Stimulated activated CD4-positive, alpha-beta T cell treated with anti-CD3 and anti-CD28 coated beads, Interleukin-1b, Interleukin-23, amount 100 ng/mL, for 1 hour (primary cell): ENCODE data around the gene MYO7A.
A peak's percentile ranks its signal among the peaks of the same experiment; 100 is the strongest.

Experiments
- DNase-seq, 2 donors: peaks; one replicate each; pipeline ENCODE4 v3.0.0-alpha.2; 2020; ENCODE audit warnings: low read depth in 2 of 2

Gene MYO7A

DNA sequence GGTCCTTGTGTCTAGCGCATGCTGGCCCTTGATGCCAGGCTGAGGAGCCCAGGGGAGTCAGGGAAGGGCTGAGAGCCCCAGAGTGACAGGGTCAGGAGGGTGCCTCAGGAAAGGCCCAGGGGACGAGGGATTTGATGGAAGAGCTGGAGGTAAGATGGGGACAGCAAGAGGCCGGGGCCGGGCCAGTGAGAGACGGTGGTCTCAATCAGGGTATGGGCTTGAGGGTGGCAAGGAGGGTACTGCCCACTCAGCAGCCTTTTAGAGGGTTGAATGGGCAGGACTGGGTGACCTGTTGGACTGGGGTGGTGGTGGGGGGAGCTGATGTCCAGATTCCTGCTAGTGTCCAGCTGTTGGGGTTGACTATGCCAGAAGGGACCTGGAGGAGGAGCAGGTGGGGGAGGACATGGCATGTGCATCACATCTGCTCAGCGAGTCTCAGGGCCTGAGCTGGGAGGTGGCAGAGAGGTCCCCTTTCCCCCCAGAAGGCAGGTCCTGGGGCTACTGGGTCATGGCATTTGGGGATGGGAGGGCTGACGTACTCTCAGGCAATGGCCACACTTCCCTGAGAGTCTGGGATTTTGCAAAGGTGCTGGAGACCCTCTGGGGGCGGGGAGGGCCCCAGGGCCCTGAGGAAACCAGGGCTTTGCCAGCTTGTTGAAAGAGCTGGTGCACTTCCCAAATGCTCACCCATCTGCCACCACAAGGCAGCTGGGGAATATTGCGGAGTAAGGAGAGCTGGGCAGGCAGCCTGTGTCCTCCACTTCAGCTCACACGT lies 18.4 kb downstream of the MYO7A start:
- DNase-seq: no peak

DNA sequence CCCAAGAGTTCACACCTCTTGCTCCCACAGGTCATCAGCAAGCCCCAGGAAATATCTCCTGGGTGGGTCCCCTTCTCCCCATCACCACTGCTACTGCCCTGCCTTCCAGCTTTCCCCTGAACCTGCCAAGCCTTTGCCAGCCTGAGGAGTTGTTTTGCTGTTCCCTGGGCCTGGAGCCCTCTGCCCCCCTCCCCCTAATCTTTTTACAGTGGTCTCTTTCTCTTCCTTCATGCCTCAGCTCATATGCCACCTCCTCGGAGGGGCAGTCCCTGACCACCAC lies 18.9 kb downstream of the MYO7A start:
- DNase-seq: no peak

DNA sequence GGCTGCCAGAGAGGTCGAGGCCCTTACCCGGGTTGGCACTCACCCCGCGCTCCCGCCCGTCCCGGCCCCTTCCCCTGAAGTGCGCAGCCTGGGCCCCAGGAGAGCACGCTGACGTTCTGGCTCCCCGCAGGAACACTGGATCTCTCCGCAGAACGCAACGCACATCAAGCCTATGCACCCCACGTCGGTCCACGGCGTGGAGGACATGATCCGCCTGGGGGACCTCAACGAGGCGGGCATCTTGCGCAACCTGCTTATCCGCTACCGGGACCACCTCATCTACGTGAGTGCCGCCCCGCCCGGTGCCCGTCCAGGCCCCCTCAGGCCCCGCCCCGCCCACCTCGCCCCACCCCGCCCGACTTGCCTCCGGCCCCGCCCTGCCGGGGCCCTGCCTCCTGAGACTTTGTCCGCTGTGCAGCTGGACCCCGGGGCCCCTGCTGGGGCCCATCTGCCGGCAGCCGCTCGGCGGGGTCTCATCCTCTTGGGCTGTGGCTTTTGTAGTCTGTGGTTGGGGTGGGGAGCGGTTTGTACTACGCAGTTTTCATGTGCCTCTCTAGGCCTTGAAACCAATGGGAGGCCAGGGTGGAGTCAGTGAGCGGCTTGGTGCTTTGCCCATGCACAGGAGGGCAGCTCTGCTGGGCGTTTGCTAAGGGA lies 19.7 kb downstream of the MYO7A start:
- DNase-seq: no peak

DNA sequence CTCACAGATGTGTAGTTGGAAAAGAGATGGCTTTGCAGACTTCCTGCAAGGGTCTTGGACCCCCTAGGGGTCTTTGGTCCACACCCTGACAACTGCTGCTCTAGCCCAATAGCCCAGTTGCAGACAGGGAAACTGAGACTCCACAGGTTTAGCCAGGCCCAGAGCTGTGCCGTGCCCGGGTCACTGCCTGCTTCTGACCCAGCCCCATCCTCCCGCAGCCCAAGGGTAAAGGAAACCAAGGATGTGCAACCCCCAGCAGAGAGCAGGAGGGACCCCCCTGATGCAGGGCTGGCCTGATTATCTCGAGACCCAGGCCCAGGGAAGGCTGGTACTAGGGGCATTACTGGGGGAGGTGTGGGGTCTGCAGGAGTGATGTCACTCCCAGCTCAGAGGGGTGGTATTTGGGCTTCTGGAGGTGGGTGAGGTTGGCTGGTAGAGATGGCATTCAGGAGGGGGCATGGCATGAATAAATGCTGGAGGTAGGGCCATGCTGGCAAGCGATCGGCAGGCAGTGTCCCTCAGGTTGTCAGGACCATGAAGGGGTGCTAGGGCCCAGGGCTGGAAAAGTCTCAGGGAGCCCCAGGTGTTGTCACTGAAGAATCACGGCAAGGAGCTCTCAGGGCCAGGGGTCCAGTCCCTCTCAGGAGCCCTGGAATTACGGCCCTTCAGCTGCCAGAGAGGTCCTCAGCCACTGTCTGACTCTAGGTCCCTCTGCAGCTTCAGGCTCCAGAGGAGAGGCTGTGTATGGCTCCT lies 21.1 kb downstream of the MYO7A start:
- DNase-seq: no peak

DNA sequence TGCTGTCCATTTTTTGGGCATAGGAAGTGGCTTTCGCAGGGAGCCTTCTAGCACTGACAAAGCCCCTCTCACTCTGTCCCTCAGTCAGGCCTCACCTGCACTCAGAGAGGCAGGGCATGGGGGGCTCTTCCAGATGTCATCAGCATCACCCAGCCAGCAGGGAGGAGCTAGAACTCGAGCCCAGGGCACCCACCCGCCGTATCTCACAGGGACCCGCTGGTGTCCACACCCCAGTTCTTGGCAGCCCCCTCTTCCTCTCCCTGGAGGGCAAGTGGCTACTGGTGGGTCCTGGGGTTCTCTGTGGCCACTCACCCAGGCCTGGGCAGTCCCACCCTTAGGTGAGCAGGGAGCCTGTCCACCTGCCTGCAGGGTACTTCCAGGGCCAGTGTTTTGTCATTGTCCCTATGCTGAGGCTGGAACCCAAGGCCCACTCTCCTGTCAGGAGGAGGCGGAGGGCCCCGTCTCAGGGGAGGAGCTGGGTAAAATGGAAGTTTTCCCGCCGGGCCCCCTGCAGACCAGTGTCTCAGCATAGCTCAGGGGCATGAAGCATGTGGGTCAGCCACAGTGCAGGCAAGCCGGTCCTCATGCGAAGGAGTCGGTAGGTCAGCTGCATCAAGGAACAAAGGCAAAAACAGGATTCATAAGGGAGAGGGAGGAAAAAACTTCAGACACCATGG lies 21.8 kb downstream of the MYO7A start:
- no peak for DNase-seq

DNA sequence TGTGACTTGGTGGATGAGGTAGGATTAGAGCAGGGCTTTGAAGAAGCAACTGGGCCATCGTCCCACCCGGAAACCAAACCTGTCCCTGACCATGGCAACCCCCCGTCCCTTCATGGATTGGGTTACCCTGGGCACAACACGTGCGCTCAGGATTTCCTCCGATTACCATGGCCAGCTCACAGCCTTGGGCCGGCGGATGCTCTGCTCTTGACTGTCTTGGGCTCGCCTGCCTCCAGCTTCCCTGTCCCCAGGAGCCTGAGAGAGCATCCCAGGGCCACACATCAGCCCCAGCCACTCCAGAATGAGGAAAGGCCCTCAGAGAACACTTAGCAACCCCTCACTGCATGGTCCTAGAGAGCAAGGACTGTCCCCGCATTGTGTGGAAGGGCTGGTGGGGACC lies 22.8 kb downstream of the MYO7A start:
- DNase-seq: no peak

DNA sequence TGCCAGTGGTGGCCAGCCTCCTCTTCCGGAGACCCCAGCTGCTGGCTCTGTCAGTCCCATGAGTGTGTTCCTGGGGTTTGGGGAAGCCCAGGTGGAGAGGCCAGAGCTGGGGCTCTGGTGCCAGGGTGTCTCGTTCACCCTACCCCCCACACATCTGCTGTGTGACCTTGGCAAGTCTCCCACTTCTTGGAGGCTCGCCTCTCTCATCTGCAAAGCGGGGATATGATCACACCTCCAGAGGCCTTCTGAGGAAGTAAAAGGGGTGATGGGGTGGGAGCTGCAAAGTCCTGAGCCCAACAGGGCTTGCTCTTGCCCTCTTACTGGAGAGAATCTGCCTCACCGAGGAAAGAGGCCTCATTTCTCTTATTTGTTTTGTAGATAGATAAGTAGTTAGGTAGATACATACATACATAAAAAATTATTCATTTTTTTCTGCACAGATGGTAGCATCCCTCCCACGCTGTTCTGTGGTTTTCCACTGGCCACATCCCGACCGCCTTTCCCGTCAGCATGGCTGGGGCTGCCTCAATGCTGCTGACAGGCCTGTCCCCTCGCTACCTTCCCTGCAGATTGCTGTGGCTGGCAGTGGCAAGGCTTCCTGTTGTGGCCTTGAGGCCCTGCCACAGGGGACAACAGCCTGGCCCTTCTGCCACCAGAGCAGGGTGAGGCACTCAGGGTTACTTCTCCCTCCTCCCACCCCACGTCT lies 23.9 kb downstream of the MYO7A start:
- peak in 1 of 2 donors; percentile 13 for DNase-seq

DNA sequence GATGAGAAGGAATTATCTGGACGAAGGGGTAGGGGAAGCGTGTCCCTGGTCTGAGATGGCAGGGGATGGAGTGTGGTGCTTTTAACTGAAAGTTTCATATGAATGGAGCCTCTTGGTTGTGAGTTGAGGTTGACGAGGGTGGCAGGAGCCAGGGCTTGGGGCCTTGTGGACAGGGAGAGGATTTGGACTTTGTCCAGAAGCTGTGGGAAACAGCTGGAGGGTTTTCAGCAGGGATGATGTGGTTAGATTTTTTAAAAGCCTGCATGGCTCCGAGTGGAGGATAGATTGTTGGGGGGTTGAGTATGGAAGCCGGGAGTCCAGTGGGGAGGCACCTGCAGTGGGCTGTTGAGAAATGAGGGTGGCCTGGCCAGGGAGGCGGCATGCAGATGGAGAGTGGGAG lies 24.8 kb downstream of the MYO7A start:
- no peak for DNase-seq

DNA sequence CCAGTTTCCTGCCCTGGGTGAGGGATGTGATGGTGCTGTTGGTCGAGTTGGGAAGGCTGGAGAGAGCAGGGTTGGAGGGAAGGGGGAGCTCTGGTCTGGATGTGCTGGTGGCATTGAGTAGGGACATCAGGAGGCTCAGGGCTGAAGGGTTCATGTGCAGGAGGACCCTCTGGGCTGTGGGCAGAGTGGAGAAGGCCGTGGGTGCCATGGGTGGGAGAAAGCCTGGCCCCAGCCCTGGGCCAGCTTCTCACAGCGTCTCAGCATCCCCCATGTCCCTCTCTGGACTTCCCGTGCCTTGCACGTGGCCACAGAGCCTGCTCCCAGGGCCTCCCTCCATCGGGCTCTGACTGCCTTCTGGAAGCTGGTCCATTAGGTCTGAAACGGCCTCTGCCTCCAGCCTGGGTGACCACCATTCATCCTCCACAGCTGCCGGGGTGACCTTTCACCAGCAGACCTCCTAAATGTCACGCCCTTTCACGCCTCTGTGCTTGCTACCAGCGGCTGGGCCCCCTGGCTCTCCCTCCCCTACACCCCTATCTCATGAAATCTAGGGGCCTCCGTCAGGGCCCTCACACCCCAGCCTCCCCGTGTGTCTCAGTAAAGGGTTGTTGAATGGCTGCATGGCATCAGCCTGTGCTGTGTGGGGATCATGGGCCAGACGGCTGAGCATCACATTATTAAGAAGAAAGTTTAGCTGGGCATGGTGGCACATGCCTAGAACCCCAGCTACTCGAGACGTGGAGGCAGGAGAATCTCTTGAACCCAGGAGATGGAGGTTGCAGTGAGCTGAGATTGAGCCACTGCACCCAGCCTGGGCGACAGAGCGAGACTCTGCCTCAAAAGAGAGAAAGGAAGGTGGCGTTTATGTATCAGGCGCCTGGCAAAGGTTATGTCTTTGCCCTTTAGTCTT lies 25.5 kb downstream of the MYO7A start:
- DNase-seq: no peak

DNA sequence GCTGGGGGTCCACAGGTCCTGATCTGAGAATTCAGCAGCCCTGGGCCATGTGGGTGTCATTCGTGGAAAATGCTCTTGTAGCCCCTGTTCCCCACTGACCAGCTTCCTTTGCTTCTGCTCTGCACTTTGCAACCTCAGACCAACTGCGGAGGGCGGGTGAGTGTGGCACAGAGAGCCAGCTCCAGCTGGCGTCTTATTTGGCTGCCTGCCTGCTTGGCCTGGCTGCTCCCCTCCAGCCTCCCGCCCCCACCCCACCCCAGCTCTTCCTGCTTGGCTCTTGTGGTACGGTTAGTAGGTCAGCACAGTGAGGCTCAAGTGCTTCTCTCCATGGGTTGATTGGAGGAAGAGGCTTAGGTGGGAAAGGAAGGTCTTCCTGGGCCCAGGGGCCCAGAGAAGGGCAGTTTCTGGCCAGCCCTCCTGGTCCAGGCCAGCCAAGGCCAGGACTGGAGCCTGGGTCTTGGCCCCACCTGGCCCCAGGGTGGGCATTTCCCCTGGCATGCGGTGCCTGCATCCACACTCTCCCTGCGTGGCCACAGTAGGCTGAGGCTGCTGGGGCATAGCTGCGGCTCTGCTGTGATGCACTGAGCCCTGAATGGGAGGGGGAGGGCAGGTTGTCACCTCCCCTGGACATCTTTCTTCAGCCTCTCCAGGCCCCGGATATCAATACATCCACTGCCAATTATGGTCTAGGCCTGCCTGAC lies 26.5 kb downstream of the MYO7A start:
- no peak for DNase-seq

DNA sequence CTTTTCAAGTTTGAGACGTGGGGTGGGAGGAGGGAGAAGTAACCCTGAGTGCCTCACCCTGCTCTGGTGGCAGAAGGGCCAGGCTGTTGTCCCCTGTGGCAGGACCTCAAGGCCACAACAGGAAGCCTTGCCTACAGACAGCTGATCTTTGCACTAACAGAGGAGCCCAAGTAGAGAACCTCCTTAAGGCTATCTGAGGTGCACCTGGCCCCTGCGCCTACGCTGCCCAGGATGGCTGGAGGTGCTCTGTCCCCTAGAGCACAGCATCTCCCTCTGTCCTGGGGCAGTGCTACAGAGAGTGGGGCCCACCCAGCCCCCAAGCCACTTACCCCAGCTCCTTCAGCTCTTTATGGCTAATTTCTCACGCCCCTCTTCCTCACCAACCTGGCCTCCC lies 27.0 kb downstream of the MYO7A start:
- no peak for DNase-seq

DNA sequence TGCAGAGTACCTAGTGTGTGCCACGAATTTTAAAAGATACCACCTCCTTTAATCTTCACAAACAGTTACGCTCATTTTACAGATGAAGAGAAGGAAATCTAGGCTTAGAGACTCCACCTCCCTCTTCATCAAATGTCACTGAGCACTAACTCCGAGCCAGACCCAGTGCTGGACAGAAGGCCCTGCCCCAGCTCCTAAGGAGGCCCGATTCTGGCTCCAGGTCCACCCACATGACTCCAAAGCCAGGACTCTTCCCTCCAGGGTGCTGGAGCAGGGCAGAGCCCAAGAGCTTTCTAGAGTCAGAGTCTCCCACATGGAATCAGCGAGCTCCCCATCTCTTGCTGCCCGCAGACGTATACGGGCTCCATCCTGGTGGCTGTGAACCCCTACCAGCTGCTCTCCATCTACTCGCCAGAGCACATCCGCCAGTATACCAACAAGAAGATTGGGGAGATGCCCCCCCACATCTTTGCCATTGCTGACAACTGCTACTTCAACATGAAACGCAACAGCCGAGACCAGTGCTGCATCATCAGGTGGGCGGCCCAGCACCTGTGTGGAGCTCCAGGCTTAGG lies 27.6 kb downstream of the MYO7A start:
- no peak for DNase-seq

DNA sequence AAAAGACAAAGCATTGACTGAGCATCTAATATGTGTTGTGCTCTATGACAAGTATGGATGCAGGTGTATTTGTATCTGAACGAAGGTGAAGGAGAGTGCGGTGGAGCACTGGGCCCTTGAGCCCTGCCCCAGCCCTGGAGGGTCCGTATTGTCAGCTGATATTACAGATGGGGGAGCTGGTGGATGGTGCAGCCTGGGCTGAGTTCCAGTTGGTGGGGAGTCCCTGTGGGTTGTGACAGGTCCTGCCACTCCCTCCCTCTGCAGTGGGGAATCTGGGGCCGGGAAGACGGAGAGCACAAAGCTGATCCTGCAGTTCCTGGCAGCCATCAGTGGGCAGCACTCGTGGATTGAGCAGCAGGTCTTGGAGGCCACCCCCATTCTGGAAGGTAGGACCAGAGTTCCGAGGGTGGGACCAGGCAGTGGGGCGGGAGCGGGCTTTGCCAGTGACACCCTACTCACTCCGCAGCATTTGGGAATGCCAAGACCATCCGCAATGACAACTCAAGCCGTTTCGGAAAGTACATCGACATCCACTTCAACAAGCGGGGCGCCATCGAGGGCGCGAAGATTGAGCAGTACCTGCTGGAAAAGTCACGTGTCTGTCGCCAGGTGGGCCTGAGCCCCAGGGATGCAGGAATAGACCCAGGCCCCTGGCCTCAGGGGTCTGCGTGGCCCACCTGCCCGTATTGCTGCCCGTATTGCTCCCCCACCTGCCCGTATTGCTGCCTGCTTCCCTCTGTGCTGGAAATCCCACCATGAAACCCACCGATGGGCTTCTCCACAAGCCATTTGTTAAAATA lies 28.6 kb downstream of the MYO7A start:
- no peak for DNase-seq

DNA sequence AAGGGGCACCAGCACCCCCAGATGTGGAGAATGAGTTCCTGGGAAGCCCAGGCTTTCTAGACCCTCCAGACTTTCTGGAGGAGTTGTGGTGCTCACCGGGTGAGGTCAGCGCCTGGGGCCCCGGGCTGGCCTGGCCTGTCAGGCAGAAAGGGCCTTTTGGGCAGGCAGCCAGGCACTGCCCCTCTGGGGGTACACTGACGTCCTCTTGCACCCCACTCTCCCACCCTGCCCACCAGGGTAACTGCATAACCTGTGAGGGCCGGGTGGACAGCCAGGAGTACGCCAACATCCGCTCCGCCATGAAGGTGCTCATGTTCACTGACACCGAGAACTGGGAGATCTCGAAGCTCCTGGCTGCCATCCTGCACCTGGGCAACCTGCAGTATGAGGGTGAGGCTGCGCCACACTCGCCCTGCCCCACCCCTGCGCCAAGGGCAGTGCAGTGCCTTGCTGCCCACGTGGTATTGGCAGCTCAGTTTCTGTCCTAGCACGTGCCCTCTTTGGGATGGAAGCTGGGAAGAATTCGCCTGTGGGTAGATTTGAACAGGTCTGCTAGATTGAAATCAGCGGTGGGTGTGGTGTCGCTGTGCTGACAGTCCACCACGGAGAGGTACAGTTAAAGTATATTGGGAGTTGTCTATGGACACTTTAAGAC lies 30.1 kb downstream of the MYO7A start:
- DNase-seq: no peak

DNA sequence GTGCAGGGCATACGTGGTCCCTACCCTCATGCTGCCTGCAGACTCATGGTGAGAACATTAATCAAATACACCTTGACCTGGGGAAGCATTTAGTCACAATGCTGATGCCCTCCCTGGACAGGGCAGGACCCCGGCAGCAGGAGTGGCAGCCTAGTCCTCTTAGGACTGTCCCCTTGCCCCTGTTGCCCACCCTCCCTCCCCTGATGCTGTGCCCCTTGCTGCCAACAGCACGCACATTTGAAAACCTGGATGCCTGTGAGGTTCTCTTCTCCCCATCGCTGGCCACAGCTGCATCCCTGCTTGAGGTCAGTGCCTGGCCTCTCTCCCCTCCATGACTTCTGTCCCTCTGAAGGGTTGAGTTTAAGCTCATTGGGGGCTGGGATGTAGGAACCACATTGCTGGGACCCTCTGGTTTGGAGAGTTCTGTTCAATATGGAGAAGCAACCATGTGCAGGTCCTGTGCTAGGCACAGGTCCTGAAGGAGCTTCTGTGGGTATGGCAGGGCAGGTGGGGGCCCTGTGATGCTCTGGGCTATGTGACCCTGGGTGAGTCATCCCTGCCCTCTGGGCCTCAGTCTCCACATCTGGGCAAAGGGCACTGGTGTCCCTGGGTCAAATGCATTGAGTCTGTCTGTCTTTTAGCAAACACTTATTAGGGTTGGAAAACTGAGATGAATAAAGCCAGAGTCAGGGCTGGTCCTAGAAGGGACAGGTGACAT lies 31.3 kb downstream of the MYO7A start:
- DNase-seq: no peak

DNA sequence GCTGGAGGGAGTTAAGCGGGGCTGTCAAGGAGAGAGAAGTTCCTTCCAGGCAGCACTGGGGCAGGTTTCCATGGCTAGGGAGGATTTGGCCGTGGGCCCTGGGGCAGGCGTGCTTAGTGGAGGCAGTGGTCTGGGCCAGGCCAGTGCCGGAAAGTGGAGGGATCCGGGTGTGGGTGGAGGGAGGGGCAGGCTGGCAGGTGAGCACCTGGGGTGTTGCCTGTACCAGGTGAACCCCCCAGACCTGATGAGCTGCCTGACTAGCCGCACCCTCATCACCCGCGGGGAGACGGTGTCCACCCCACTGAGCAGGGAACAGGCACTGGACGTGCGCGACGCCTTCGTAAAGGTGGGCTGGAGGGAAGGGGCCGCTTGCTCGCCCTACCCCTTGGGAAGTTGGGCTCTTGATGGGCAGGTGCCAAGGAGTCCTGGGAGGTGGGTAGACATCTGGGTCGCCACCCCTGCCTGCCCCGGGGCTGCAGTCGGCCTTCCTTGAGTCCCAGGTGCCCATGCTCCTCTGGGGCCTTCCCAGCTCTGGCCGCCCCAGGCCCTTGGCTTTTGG lies 32.0 kb downstream of the MYO7A start:
- no peak for DNase-seq

DNA sequence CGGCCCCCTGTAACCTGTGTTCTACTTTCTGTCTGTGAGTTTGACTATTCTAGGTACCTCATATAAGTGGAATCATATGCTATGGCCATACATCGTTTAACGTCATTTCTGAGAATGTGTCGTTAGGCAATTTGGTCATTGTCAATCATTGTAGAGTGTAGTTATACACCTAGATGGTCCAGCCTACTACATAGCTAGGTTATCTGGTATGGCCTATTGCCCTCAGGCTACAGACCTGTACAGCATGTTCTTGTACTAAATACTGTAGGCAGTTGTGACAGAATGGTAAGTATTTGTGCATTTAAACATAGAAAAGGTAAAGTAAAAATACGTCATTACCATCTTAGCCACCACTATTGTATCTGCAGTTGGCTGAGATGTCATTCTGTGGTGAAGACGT lies 35.2 kb downstream of the MYO7A start:
- DNase-seq: no peak

DNA sequence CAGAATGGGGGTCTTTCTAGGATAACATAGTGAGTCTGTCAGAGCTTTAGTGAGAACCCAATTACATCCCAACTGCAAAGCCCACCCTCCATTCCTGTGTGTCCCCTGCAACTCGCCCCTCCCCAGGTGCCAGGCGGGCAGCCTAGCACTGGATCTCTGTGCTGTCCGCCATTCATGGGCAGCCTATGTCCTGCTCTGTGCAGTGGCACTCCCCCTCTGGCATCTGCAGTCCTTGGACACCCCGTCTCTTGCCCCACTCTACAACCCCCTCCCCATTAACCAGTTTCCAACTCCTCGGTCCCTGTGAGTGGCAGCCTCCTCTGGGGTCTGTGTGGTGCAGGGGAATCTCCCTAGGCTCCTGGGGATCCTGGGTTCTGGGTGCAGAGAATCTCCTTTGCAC lies 37.0 kb downstream of the MYO7A start:
- DNase-seq: no peak
